ENCODE results near the gene MOCOS.
"Not testable (repeated sequence)": the region's sequence is repeated elsewhere in the genome, so short reads cannot be mapped to it uniquely, and the experiment has no call there.

MOCOS gene, protein sequence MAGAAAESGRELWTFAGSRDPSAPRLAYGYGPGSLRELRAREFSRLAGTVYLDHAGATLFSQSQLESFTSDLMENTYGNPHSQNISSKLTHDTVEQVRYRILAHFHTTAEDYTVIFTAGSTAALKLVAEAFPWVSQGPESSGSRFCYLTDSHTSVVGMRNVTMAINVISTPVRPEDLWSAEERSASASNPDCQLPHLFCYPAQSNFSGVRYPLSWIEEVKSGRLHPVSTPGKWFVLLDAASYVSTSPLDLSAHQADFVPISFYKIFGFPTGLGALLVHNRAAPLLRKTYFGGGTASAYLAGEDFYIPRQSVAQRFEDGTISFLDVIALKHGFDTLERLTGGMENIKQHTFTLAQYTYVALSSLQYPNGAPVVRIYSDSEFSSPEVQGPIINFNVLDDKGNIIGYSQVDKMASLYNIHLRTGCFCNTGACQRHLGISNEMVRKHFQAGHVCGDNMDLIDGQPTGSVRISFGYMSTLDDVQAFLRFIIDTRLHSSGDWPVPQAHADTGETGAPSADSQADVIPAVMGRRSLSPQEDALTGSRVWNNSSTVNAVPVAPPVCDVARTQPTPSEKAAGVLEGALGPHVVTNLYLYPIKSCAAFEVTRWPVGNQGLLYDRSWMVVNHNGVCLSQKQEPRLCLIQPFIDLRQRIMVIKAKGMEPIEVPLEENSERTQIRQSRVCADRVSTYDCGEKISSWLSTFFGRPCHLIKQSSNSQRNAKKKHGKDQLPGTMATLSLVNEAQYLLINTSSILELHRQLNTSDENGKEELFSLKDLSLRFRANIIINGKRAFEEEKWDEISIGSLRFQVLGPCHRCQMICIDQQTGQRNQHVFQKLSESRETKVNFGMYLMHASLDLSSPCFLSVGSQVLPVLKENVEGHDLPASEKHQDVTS

GRCh38 chr18:36187193-36187825 is at the start of gene MOCOS:
Gene MOCOS (plus strand): TSS chr18:36187497. CDS start chr18:36187540, 43 bp downstream.
- no peak for DNase-seq

GRCh38 chr18:36139245-36139644 is 48.1 kb upstream of the MOCOS start:
- DNase-seq: no peak

GRCh38 chr18:36141576-36141975 is 45.7 kb upstream of the MOCOS start:
- no peak for DNase-seq

- DNase-seq: no peak
Observed at GRCh38 chr18:36142751-36143150, 44.5 kb upstream of the MOCOS start.

DNA sequence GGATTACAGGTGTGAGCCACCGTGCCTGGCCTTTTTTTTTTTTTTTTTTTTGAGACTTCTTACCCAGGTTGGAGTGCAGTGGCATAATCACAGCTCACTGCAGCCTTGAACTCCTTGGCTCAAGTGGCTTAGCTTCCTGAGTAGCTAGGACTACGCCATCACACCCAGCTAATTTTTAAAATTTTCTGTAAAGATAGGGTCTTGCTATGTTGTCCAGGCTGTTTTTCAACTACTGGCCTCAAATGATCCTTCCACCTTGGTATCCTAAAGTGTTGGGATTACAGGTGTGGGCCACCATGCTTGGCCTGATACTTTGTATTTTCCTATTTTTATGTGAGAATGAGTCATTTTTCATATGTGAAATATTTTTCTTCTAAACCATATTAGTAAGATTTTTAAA is 43.9 kb upstream of the MOCOS start:
- DNase-seq: no peak

DNA sequence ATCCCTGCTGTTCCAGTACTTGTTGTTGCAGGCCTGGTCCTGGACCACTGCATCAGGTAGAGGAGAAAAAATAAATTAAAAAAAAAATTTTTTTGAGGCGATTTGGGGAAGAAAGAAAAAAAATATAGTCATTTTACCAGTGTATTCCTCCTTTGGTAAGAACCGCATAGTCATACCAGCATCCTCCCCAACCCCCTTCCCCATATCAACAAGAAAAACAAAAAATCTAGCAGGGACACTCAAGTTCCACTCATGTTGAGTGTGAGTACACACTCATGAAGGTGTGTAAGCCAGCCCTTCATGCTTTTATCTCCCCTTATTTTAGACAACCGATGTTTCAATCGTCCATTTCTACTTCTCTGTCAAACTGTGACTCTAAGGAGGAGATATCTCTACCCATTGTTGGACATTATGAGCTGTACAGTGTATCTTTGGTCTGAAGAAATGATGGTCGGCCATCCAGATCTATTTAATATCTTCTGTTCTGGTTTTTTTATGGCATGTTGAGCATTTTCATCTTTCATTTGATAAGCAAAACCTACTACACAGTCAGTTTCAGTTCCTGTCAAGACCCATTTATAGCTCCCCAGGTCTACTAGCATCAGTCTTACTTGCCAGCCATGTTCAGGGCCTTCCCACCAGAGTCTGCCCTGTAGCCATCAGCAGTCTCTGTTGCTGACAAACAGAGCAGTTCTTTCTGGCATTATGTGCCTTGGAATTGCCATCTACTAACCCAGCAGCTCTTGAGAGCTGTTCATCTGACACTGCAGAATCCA is 37.6 kb upstream of the MOCOS start:
- DNase-seq: no peak

DNA sequence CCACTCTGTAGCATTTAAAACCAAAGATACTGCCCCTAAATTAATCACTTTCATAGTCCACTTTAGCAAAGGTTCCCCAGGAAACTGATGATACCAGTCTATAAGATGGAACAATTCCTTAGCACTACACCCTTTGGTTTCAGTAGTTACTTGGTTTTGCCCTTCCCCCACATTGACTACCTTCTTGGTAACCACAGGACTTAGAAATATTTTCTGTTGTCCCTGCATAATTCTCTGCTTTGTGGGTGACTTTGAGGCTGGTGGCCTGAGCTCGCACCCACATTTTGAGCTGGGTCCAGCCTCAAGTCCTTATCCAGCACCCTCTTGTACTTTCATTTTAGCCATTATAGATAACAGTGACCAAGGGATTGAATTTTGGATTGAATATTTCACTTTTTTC is 34.5 kb upstream of the MOCOS start:
- DNase-seq: no peak

DNA sequence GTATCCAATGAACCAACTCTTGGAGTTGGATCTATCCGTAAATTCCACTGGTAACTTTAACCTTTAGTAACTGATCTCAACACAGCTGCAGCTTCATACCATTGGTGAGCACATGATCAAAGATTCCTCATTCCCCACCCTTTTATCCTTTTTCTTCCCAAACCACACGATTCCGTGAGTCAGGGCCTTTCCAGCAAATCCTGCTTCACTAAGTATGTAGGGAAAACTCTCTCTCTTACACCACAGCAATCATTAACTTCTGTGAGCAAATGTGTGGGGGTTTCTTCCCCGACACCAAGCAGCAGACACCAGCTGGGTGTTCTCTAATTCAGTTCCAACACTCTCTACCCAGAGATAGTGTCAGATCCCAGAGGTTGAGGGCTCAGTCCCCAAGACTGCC is 34.1 kb upstream of the MOCOS start:
- DNase-seq: no peak

GRCh38 chr18:36153771-36154170 is 33.5 kb upstream of the MOCOS start:
- no peak for DNase-seq

DNA sequence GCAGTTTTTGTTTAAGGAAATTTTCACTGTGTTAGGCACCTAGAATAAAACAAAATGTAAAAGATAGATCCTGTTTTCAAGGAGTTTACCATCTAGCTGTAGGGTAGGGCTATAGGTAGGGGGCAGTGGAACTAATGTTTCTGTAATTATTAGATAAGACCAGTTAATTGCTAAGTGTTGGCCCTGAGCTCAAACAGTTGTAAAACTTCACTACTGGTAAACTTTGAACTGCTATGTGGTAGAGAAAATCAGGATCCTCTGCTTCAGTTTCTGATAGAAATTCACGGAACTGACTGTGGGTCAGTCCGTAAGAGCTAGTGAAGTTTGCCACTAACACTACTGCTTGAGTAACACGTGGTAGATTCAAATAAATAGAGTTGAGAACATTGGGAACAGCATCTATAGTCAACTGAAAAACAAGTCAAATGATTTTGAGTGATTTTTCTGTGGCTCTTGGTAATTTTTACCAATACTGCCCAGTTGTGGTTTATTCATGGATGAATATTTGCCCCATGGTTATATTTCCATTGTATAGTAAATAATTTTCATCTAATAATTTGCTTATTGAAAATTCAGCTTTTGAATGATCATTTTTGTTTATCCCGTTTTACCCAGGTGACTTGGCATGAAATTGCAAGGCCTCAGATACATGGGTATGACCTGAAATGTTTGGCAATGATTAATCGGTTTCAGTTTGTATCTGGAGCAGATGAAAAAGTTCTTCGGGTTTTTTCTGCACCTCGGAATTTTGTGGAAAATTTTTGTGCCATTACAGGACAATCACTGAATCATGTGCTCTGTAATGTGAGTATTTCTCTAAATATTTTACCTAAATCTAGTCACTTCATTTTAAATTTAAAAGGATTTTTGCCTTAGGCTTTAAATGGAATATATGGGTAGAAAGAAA is 31.2 kb upstream of the MOCOS start:
- no peak for DNase-seq

GRCh38 chr18:36157441-36157840 is 29.9 kb upstream of the MOCOS start:
- DNase-seq: no peak

DNA sequence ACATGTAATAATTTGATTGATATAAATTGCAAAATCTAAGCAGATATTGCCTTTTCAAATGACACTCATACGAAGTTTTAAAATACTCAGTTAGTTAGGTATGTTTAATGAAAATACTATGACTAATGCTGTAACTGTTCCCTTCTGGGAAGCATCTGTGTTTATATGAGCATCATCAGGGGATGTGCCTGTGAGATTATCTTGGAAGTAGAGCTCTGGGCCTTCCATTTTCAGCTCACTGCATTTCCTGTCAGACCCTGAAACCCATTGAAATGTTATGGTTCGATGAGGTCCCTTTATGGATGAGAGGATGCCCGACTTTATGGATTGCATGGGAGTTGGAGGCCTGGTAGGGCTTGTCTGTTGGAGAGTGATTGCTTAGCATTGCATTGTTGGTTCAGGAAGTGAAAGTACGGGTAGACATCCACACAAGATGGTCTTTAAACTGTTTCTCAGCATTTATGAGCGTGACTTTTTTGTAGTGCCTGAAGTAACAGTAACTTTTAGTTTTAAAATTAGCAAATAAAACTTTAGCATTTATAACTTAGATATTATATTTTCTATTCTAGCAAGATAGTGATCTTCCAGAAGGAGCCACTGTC is 28.9 kb upstream of the MOCOS start:
- no peak for DNase-seq

DNA sequence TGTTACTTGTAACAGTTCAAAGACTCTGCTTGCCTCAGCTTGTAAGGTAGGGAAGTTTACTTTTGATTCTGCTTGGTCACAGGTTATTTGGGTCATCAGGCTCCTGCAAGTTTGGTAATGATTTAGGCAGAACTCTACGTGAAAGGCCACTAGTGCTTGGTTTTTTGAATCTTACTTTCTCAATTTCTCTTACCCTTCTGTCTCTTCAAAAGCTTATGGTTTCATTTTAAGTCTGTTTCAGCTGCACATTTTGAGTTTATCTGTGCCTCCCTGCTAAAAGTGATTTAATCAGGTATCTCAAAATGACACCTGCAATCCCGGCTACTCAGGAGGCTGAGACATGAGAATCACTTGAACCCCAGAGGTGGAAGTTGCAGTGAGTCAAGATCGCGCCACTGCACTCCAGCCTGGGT is 26.3 kb upstream of the MOCOS start:
- DNase-seq: no peak

GRCh38 chr18:36162981-36163380 is 24.3 kb upstream of the MOCOS start:
- DNase-seq: no peak

DNA sequence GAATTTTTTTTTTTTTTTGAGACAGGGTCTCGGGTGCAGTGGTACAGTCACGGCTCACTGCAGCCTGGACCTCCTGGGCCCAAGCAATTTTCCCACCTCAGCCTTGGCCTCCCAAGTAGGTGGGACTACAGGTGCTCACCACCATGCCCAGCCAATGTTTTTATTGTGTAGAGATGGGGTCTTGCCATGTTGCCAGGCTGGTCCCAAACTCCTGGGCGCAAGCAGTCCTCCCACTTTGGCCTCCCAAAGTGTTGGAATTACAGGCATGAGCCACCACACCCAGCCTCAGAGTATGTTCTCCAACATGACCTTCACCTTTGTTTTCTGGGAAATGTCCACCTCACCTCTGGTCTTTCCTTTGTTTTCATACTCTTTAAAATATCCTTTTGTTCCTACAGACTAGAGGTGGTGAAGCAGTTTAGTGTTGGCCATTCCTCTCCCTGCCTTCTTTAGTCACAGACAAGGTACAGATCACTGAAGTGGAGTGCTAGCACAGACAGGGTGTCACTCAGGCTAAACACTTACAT is 19.5 kb upstream of the MOCOS start:
- no peak for DNase-seq

DNA sequence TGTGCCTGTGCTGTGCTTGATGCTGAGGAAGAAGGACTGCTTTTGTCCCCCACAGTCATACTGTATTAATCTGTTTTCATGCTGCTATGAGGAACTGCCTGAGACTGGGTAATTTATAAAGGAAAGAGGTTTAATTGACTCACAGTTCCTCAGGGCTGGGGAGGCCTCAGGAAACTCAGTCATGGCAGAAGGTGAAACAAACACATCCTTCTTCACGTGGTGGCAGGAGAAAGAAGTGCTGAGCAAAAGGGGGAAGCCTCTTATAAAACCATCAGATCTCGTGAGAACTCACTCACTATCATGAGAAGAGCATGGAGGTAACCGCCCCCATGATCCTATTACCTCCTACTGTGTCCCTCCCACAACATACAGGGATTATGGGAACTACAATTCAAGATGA is 19.0 kb upstream of the MOCOS start:
- DNase-seq: not testable (repeated sequence)

DNA sequence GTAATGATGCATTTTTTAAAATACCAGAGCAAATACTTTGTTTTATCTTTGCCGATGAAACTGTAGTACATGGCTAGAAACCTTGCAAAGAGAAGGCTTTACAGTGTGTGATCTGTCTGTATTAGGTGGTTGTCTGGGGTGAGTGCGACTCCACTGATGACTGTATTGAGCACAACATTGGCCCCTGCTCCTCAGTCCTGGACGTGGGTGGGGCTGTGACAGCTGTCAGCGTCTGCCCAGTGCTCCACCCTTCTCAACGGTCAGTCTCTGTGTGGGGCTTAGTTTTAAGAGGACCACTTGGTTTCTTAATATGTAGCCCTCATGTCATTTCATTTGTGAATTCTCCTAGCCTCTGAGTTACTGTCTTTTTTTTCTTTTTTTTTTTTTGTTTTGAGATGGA is 17.4 kb upstream of the MOCOS start:
- DNase-seq: no peak

GRCh38 chr18:36175481-36175880 is 11.8 kb upstream of the MOCOS start:
- DNase-seq: no peak

DNA sequence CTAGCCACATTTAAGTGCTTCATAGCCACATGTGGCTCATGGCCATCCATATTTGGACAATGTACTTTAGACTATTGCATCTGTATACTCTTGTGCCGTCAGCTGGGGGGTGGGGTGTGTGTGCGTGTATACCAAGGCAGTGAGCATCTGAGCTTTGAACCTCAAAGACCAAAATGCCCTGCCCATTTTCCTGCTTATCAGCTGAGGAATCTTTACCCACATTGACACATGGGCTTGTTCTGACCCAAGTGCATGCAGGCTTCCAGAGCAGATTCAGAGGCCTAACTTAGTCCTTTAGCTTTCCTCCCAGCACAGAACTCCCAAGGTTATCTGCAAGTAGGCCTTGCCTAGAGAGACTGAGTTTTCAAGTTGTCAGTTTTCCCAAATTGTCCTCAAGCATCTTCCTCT is 11.1 kb upstream of the MOCOS start:
- DNase-seq: no peak

DNA sequence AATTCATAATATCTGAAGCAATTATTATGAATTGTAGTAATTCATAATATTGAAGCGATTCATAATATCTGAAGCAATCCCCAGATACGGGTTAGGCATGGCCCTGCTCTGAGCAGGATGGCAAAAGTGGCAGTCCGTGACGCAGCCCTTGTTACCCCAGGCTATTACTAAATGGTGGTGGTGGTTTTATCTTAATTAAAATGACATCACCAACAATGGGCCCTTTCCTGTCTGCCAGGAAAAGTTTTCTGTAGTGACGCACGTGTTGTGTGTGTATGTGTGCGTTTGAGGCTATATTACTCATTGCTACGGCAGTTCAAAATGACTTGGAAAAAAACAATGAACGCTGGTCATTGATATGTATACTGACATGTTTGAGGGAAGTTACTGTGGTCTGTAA is 10.6 kb upstream of the MOCOS start:
- DNase-seq: no peak

- DNase-seq: no peak
Observed at GRCh38 chr18:36177913-36178312, 9.4 kb upstream of the MOCOS start.

All from NCI-H446 treated with DMSO at 0.1 percent for 48 hours (cell line).